MCF 10A (cell line): ENCODE results near the gene TNNT2. TPM values are rescaled to one million over a fixed set of nuclear protein-coding genes. Genes with fewer than 3 reads are reported as not detected.

Experiments used
- BruUV-seq: library from RNA; stranded (reverse); fragments of 400-500 nt; replicated peaks from 2 replicates; lab custom pipeline; 2021; lab: Mats Ljungman, UMichigan
- CTCF ChIA-PET: fragments of 300-600 bp; sonication (Branson Sonifier 250); formaldehyde crosslinking; extraction: SDS; loops from one replicate; lab custom pipeline; 2021; ENCODE audit warnings: antibody characterized with exemption, inconsistent platforms; lab: Yijun Ruan, JAX
- POLR2A ChIA-PET: fragments of 300-600, 350-650 bp; sonication (Branson Sonifier 250); formaldehyde crosslinking; extraction: SDS; loops from one replicate; lab custom pipeline; 2020; ENCODE audit warnings: antibody characterized with exemption, inconsistent platforms; lab: Yijun Ruan, JAX
- DNase-seq: peaks from one replicate; pipeline ENCODE4 v3.0.0-alpha.2; 2018; ENCODE audit not compliant: unreplicated experiment
- H3K27ac Mint-ChIP-seq: one replicate; pipeline ENCODE4 v1.8.0; 2022; ENCODE audit warnings: mild to moderate bottlenecking, low read depth, mixed read lengths; ENCODE audit not compliant: unreplicated experiment
- H3K27me3 Mint-ChIP-seq: one replicate; pipeline ENCODE4 v1.8.0; 2022; ENCODE audit warnings: mixed read lengths; ENCODE audit not compliant: insufficient read depth, unreplicated experiment
- H3K36me3 Mint-ChIP-seq: one replicate; pipeline ENCODE4 v1.8.0; 2022; ENCODE audit warnings: mild to moderate bottlenecking, moderate library complexity, mixed read lengths; ENCODE audit not compliant: insufficient read depth, unreplicated experiment
- H3K4me1 Mint-ChIP-seq: one replicate; pipeline ENCODE4 v1.8.0; 2022; ENCODE audit warnings: mixed read lengths; ENCODE audit not compliant: insufficient read depth, unreplicated experiment
- H3K4me3 Mint-ChIP-seq: one replicate; pipeline ENCODE4 v1.8.0; 2022; ENCODE audit warnings: mild to moderate bottlenecking, moderate library complexity, mixed read lengths; ENCODE audit not compliant: unreplicated experiment
- H3K9me3 Mint-ChIP-seq: one replicate; pipeline ENCODE4 v1.8.0; 2022; ENCODE audit warnings: mixed read lengths; ENCODE audit not compliant: unreplicated experiment
- CTCF ChIP-seq: fragments of 200-600 bp; IDR thresholded peaks from one replicate; pipeline ENCODE4 v1.8.0; 2022; ENCODE audit warnings: antibody characterized with exemption, mild to moderate bottlenecking; ENCODE audit not compliant: unreplicated experiment
- intact Hi-C: fragments of 100-400 bp; cut with micrococcal nuclease; formaldehyde crosslinking; loops from 2 replicates; pipeline ENCODE4 v1.14.1; 2022
- total RNA-seq: library from RNA; stranded (reverse); gene quantifications from 2 replicates; pipeline ENCODE4 v1.2.3, GENCODE V29; 2022

TNNT2 gene
- total RNA-seq, 1 experiment from 2014 or later = 0.37 TPM

DNA sequence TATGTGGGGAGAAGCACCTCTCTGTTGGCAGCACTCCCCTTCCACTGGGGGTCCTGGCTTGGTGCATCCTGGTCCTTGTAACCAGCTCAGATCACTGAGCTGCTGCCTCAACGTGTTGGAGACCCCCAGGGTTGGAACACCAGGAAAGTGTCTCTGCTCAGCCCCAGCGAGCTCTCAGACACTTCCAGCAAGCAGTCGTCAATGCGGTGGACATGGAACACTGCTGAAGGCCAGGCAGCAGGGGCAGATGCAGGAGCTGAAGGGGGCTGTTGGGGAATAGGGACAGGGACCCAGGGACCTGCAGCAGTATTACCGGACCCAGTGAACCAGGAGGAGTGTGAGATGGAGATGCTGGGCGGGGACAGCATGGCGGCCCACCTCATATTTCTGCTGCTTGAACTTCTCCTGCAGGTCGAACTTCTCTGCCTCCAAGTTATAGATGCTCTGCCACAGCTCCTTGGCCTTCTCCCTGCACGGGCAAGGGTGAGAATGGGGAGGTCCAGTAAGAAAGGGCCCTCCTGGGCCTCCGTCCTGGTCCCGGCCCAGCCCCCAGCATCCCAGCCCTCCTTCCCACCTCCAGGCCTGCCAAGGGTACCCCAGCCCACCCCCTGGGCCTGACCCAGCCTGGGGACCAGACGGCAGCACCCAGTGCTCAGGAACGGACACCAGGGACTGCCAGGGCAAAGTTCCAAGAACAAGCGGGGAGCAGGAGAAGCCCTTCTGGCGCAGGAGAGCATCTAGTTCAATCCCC, 16.4 kb downstream of the TNNT2 start:
- no peak for DNase-seq
- BruUV-seq = no TSS peak
- TF ChIP-seq CTCF = no peak
- no peak overlapping the region for H3K27ac Mint-ChIP-seq
- ChIA-PET POLR2A (interaction anchor here (0.7 to 11.7 kb wide), 16 partner anchors 12 to 691 kb away, joined by 3 to 159 read pairs (median 6); no protein-coding TSS in a partner anchor), CTCF (interaction anchor here (0.5 to 15.6 kb wide), 63 partner anchors 8 to 774 kb away, joined by 3 to 550 read pairs (median 5); partner anchors contain the start of genes LAD1, TMEM9 and TNNT2)
- peaks cover 24% of the 10 kb centered on the region for H3K4me1 Mint-ChIP-seq
- no peaks in the 10 kb centered on the region for H3K9me3 Mint-ChIP-seq
- H3K27me3 Mint-ChIP-seq = peaks cover under 1% of the 10 kb centered on the region
- intact Hi-C loops = loop anchor here (1.0 kb wide), 6 partner anchors 15 to 275 kb away; no protein-coding TSS in a partner anchor
- H3K36me3 Mint-ChIP-seq = no peaks in the 10 kb centered on the region
- H3K4me3 Mint-ChIP-seq = no peak overlapping the region

- Mint-ChIP-seq H3K36me3 (no peaks in the 10 kb centered on the region), H3K4me3 (no peak overlapping the region), H3K4me1 (peaks cover 28% of the 10 kb centered on the region), H3K27me3 (no peaks in the 10 kb centered on the region), H3K9me3 (no peaks in the 10 kb centered on the region), H3K27ac (no peak overlapping the region)
- DNase-seq = no peak
- CTCF ChIA-PET = interaction anchor here (0.5 to 15.6 kb wide), 51 partner anchors 9 to 775 kb away, joined by 3 to 550 read pairs (median 6); partner anchors contain the start of gene TMEM9
- no TSS peak for BruUV-seq
- TF ChIP-seq CTCF = no peak
- POLR2A ChIA-PET = interaction anchor here (0.9 to 11.7 kb wide), 8 partner anchors 11 to 464 kb away, joined by 3 to 159 read pairs (median 14); no protein-coding TSS in a partner anchor
- intact Hi-C loops = no loop called here
Observed at GRCh38 chr1:201360486-201360885, 17.0 kb downstream of the TNNT2 start.

GRCh38 chr1:201359873-201360210, 17.6 kb downstream of the TNNT2 start:
- no peak for TF ChIP-seq CTCF
- Mint-ChIP-seq H3K4me1 (peaks cover 34% of the 10 kb centered on the region), H3K36me3 (no peaks in the 10 kb centered on the region), H3K9me3 (no peaks in the 10 kb centered on the region), H3K27ac (no peak overlapping the region), H3K27me3 (no peaks in the 10 kb centered on the region), H3K4me3 (no peak overlapping the region)
- ChIA-PET POLR2A (interaction anchor here (0.5 to 11.7 kb wide), 10 partner anchors 8 to 100 kb away, joined by 3 to 159 read pairs (median 13); no protein-coding TSS in a partner anchor), CTCF (interaction anchor here (0.7 to 15.6 kb wide), 23 partner anchors 13 to 775 kb away, joined by 3 to 550 read pairs (median 7); partner anchors contain the start of gene TMEM9)
- intact Hi-C loops = no loop called here
- no peak for DNase-seq
- no TSS peak for BruUV-seq
